AG04449 (cell line): ENCODE measurements around the gene CAMK1.

Experiments
- CTCF ChIA-PET: fragments of 350-600 bp; formaldehyde crosslinking; extraction: SDS; loops from one replicate; lab custom pipeline; 2021; ENCODE audit warnings: antibody characterized with exemption; lab: Yijun Ruan, JAX
- POLR2A ChIA-PET: fragments of 400-600, 350-600 bp; formaldehyde crosslinking; extraction: SDS; loops from one replicate; lab custom pipeline; 2020; ENCODE audit warnings: antibody characterized with exemption, inconsistent platforms; lab: Yijun Ruan, JAX
- DNase-seq: peaks from one replicate; pipeline ENCODE4 v3.0.0-alpha.2; 2010; ENCODE audit warnings: low read depth, low spot score
- H3K4me3 ChIP-seq: 2 replicates; pipeline ENCODE4 v1.5.1; 2011; ENCODE audit warnings: low read depth, mild to moderate bottlenecking, control low read depth, low read length
- TF ChIP-seq, protein P1 (sequence below): IDR thresholded peaks from one replicate; pipeline ENCODE4 v1.5.1; 2011; ENCODE audit warnings: mild to moderate bottlenecking, moderate library complexity, low read length, control low read depth, inconsistent platforms; ENCODE audit not compliant: insufficient read depth; ENCODE audit errors: missing control alignments

Gene CAMK1

DNA sequence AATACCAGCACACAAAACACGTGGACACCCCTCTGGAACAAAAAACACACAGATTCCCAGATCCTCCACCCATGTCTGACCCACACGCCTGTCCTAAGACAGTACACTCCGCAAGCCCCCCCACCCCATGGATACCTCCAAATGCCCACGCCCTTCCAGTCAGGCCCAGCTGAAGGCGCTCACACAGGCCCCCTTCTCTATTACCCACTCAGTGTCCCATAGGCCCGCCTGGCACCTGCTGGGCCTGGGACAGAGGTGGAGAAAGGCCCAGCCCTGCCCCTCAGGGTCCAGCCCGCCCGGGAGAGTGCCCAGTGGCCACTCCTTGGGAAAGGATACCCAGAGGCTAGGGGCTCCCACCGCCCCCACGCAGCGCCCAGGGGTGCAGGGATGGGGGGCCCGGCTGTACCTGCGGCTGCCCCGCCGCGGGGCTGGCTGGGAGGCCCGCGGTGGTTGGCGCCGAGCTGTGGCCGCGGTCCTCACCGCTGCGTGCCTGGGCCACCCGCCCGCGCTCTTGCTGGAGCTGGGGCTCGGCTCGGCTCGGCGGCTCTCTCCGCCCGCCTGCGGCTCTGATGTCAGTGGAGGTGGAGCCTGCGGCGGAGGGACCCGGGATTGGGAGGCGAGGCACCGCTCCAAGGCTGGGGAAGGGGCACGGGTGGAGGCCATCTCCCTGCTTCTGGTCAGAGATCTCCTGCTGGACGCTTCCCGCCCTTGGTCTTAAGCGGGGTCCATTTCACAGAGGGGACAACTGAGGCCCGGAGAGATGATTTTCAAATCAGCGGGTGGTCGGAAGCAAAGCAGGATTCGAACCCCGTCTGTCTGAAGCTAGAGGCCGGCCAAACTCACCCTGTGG lies at the start of gene CAMK1:
CAMK1 (minus strand) TSS at position 522 of the 850 bp plus-strand sequence. CDS start 2,198 bp downstream, outside the sequence.
- H3K4me3 ChIP-seq, result peak within 1 kb of the TSS; percentile 66
- DNase-seq, result no peak
- ChIA-PET CTCF (no interaction called here), POLR2A (interaction anchor here (0.8 to 1.4 kb wide), 4 partner anchors 10 to 20 kb away, joined by 3 to 8 read pairs (median 4); partner anchors contain the start of gene OGG1)
- TF ChIP-seq, protein P1, sequence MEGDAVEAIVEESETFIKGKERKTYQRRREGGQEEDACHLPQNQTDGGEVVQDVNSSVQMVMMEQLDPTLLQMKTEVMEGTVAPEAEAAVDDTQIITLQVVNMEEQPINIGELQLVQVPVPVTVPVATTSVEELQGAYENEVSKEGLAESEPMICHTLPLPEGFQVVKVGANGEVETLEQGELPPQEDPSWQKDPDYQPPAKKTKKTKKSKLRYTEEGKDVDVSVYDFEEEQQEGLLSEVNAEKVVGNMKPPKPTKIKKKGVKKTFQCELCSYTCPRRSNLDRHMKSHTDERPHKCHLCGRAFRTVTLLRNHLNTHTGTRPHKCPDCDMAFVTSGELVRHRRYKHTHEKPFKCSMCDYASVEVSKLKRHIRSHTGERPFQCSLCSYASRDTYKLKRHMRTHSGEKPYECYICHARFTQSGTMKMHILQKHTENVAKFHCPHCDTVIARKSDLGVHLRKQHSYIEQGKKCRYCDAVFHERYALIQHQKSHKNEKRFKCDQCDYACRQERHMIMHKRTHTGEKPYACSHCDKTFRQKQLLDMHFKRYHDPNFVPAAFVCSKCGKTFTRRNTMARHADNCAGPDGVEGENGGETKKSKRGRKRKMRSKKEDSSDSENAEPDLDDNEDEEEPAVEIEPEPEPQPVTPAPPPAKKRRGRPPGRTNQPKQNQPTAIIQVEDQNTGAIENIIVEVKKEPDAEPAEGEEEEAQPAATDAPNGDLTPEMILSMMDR, result no peak

- no peak overlapping the region for H3K4me3 ChIP-seq
- DNase-seq, result no peak
- TF ChIP-seq, protein P1, result no peak
- ChIA-PET CTCF (interaction anchor here (0.8 to 1.3 kb wide), 2 partner anchors 14 to 19 kb away, joined by 3 read pairs; no protein-coding TSS in a partner anchor), POLR2A (no interaction called here)
Observed at GRCh38 chr3:9818666-9819335, 49.1 kb upstream of the CAMK1 start.

DNA sequence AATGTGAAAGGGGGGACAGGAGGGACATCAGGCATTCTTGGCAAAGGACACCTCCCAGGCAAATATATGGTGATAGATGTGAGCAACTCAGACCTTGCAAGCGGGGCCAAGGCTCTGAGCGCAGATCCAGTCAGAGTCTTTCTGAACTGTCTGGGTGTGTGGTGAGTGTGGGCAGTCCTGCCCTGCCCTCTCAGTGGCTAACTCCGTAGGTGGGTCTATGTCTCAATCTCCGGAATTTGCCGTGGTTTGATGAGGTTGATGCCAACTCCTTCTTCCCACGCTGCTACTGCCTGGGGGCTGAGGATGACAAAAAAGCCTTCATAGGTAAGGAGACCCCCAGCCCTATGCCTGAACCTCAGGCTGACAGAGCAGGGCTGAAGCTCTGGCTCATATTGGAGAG lies 47.7 kb upstream of the CAMK1 start:
- ChIA-PET POLR2A (no interaction called here), CTCF (no interaction called here)
- TF ChIP-seq, protein P1, result no peak
- DNase-seq, result no peak
- H3K4me3 ChIP-seq, result no peak overlapping the region

DNA sequence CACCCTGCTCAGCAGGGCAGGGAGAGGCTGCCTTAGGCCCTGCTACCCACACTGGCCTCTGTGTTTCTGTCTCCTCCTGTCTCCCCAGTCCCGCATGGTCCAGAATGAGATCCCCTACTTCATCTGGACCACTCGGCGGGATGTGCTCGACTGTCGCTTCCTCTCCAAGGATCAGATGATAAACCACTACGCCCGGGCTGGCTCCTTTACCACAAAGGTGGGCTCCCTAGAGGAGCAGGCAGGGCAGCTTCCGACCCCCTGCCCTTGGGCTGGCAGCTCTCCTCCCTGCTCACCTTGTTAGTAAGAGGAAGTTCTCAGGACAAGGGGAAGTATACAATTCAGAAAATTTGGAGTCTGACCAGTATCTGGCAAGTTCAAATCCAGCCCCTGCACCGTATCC lies 46.2 kb upstream of the CAMK1 start:
- ChIA-PET POLR2A (no interaction called here), CTCF (no interaction called here)
- no peak for DNase-seq
- TF ChIP-seq, protein P1, result no peak
- no peak overlapping the region for H3K4me3 ChIP-seq

DNA sequence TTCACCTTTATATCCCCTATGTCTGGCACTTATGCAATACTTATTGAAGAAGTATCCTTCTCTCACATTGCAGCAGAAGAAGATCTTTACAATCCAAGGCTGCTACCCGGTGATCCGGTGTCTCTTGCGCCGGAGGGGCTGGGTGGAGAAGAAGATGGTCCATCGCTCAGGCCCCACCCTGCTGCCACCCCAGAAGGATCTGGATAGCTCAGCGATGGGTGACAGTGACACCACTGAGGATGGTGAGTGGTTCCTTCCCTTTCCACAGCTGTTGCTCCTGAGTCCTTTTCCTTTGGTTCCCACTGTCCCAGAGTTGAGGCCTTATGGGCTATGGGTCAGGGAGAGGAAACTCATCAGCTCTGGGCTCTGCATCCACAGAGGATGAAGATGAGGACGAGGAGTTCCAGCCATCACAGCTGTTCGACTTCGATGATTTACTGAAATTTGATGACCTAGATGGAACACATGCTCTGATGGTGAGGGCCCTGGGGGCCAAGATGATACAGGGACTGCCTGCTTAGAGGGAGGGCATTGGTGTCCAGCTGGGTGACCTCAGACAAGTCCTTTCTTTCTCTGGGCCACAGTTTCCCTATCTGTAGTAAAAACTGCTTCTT lies 43.2 kb upstream of the CAMK1 start:
- ChIA-PET CTCF (interaction anchor here (0.5 to 2.1 kb wide), 5 partner anchors 13 to 380 kb away, joined by 3 to 6 read pairs (median 3); no protein-coding TSS in a partner anchor), POLR2A (no interaction called here)

More for the DNA sequence above, 43.2 kb upstream of the CAMK1 start:
- no peak for DNase-seq
- H3K4me3 ChIP-seq, result no peak overlapping the region
- TF ChIP-seq, protein P1, result no peak
